ENCODE measurements around the gene GRAP. TPM values are rescaled to one million over a fixed set of nuclear protein-coding genes. Genes with fewer than 3 reads are reported as not detected.

Gene GRAP
- total and polyA plus RNA-seq, 12 donors, result 0.99 to 3.7 (median 2.3) TPM

- H3K4me1 ChIP-seq, result no peaks in the 10 kb centered on the region
- H3K9me3 ChIP-seq, result no peaks in the 10 kb centered on the region
- ATAC-seq (no peak), DNase-seq (no peak)
- H3K27me3 ChIP-seq, result no peaks in the 10 kb centered on the region
- no peak for TF ChIP-seq CTCF (IDR thresholded peaks at IDR 0.05)
- H3K4me3 ChIP-seq, result no peak overlapping the region
- WGBS, 2 donors, result 86 to 87% methylated on average over 8 to 9 of the region's 9 CpGs
- intact Hi-C loops (cut with DNase I), result loop anchor here in 1 of 10 donors (10.0 kb wide), 1 partner anchor 64 kb away; no protein-coding TSS in a partner anchor
- no peaks in the 10 kb centered on the region for H3K36me3 ChIP-seq
- no peak overlapping the region for H3K27ac ChIP-seq
Observed at GRCh38 chr17:18988546-18989173, 58.1 kb downstream of the GRAP start.

- H3K9me3 ChIP-seq, result no peaks in the 10 kb centered on the region
- H3K27ac ChIP-seq, result no peak overlapping the region
- no peaks in the 10 kb centered on the region for H3K4me1 ChIP-seq
- ATAC-seq, result no peak
- no peak overlapping the region for H3K4me3 ChIP-seq
- 73 to 79% methylated on average over 14 of the region's 14 CpGs for WGBS, 2 donors
- no peaks in the 10 kb centered on the region for H3K27me3 ChIP-seq
- DNase-seq, result no peak
- H3K36me3 ChIP-seq, result no peaks in the 10 kb centered on the region
- TF ChIP-seq CTCF (IDR thresholded peaks at IDR 0.05), result no peak
- intact Hi-C loops (cut with DNase I), result loop anchor here in 1 of 10 donors (10.0 kb wide), 1 partner anchor 63 kb away; no protein-coding TSS in a partner anchor
Observed at GRCh38 chr17:18987862-18988545, 58.8 kb downstream of the GRAP start.

GRCh38 chr17:18987230-18987610 lies 59.5 kb downstream of the GRAP start:
- H3K4me3 ChIP-seq, result no peak overlapping the region
- no peaks in the 10 kb centered on the region for H3K27me3 ChIP-seq
- no peak for DNase-seq
- no peak for TF ChIP-seq CTCF (IDR thresholded peaks at IDR 0.05)
- no peak for ATAC-seq
- H3K36me3 ChIP-seq, result no peaks in the 10 kb centered on the region
- 83 to 94% methylated on average over 9 of the region's 9 CpGs for WGBS, 2 donors
- no peaks in the 10 kb centered on the region for H3K4me1 ChIP-seq
- intact Hi-C loops (cut with DNase I), result loop anchor here in 1 of 10 donors (10.0 kb wide), 1 partner anchor 62 kb away; no protein-coding TSS in a partner anchor
- H3K27ac ChIP-seq, result no peak overlapping the region
- no peaks in the 10 kb centered on the region for H3K9me3 ChIP-seq

GRCh38 chr17:18986541-18987229 lies 60.1 kb downstream of the GRAP start:
- H3K27ac ChIP-seq, result no peak overlapping the region
- DNase-seq (no peak), ATAC-seq (no peak)
- intact Hi-C loops (cut with DNase I), result loop anchor here in 1 of 10 donors (10.0 kb wide), 1 partner anchor 62 kb away; no protein-coding TSS in a partner anchor
- no peaks in the 10 kb centered on the region for H3K4me1 ChIP-seq
- no peaks in the 10 kb centered on the region for H3K9me3 ChIP-seq
- no peaks in the 10 kb centered on the region for H3K36me3 ChIP-seq
- no peak overlapping the region for H3K4me3 ChIP-seq
- no peaks in the 10 kb centered on the region for H3K27me3 ChIP-seq
- no peak for TF ChIP-seq CTCF (IDR thresholded peaks at IDR 0.05)
- 89 to 90% methylated on average over 21 of the region's 21 CpGs for WGBS, 2 donors
